22Rv1 (cell line): ENCODE measurements around the gene LRRC7.

Experiments
- ZFX ChIP-seq: fragments of 450-650 bp; IDR thresholded peaks from 2 replicates; pipeline ENCODE4 v1.6.1; 2017; ENCODE audit warnings: antibody characterized with exemption, borderline replicate concordance
- TF ChIP-seq, protein P1 (sequence below): fragments of 450-650 bp; IDR thresholded peaks from 2 replicates; pipeline ENCODE4 v1.5.1; 2017; ENCODE audit warnings: mild to moderate bottlenecking

DNA sequence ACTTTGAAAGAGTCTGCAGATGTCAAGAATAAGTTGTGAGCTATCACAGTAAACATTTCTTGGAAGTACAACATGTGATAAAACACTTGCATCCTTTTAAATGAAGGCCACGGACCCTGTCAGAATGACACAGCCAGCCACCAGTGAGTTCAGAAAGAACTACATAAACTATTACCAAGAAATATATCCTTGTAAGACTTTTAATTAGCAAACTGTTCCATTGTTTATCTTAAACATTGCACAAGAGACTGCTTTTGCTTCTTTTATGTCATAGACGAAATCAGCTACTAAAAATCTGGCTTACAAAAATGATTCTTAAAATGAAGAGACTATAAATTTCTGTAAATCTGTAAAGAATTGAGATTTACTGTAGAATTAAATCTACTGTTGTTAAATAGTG lies 17.9 kb downstream of the LRRC7 start:
- TF ChIP-seq, protein P1, sequence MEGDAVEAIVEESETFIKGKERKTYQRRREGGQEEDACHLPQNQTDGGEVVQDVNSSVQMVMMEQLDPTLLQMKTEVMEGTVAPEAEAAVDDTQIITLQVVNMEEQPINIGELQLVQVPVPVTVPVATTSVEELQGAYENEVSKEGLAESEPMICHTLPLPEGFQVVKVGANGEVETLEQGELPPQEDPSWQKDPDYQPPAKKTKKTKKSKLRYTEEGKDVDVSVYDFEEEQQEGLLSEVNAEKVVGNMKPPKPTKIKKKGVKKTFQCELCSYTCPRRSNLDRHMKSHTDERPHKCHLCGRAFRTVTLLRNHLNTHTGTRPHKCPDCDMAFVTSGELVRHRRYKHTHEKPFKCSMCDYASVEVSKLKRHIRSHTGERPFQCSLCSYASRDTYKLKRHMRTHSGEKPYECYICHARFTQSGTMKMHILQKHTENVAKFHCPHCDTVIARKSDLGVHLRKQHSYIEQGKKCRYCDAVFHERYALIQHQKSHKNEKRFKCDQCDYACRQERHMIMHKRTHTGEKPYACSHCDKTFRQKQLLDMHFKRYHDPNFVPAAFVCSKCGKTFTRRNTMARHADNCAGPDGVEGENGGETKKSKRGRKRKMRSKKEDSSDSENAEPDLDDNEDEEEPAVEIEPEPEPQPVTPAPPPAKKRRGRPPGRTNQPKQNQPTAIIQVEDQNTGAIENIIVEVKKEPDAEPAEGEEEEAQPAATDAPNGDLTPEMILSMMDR: no peak
- no peak for TF ChIP-seq ZFX
